Activated naive CD4-positive, alpha-beta T cell treated with anti-CD3 and anti-CD28 coated beads for 36 hours (primary cell): ENCODE data around the gene KRT16. TPM values are rescaled to one million over a fixed set of nuclear protein-coding genes. Genes with fewer than 3 reads are reported as not detected.
A peak's percentile ranks its signal among the peaks of the same experiment; 100 is the strongest.

ENCODE experiments used
- CTCF ChIA-PET: fragments of 350-600 bp; sonication (Branson Sonifier 250); formaldehyde crosslinking; loops from one replicate; lab custom pipeline; 2021; ENCODE audit warnings: antibody characterized with exemption; lab: Charles Lee
- DNase-seq: peaks from one replicate; pipeline ENCODE4 v3.0.0-alpha.2; 2020
- H3K27ac Mint-ChIP-seq: one replicate; pipeline ENCODE4 v1.8.0; 2021; ENCODE audit warnings: mild to moderate bottlenecking, mixed read lengths
- H3K27me3 Mint-ChIP-seq: one replicate; pipeline ENCODE4 v1.8.0; 2021; ENCODE audit warnings: low read depth, mixed read lengths
- H3K36me3 Mint-ChIP-seq: one replicate; pipeline ENCODE4 v1.8.0; 2021; ENCODE audit warnings: low read depth, mixed read lengths
- H3K4me1 Mint-ChIP-seq: one replicate; pipeline ENCODE4 v1.8.0; 2021; ENCODE audit warnings: low read depth, mixed read lengths
- H3K4me3 Mint-ChIP-seq: one replicate; pipeline ENCODE4 v1.8.0; 2021; ENCODE audit warnings: mild to moderate bottlenecking, moderate library complexity, mixed read lengths
- H3K9me3 Mint-ChIP-seq: one replicate; pipeline ENCODE4 v1.8.0; 2021; ENCODE audit warnings: mixed read lengths
- intact Hi-C: fragments of 100-400 bp; cut with micrococcal nuclease; formaldehyde crosslinking; loops from one replicate; pipeline ENCODE4 v1.15.1; 2023
- total RNA-seq, 2 experiments: library from RNA; stranded (reverse); gene quantifications; one replicate each; pipeline ENCODE4 v1.2.3, GENCODE V29; 2021

Gene KRT16
- total RNA-seq, 2 experiments from 2014 or later = not detected

DNA sequence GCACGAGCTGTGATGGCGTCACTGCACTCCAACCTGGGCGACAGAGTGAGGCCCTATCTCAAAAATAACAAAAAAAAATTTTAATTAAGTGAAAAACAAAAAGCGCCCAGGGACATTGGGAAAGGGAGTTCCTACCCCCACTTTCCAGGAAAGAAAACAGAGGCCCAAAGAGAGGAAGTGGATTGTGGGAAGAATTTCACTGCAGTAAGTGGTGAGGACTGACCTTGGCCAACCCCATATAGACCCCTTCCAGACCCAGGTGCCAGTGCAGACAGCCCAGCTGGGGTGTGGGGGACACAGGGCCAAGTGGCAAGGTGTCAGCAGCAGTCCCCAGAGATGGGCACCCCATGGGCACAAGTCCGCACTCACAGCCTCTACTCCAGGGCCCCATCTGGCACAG is 40.9 kb upstream of the KRT16 start:
- CTCF ChIA-PET = interaction anchor here (1.0 to 11.3 kb wide), 3 partner anchors 12 to 104 kb away, joined by 3 to 295 read pairs (median 10); no protein-coding TSS in a partner anchor
- no peak for DNase-seq
- Mint-ChIP-seq H3K4me3 (no peak overlapping the region), H3K4me1 (peaks cover 3% of the 10 kb centered on the region), H3K27me3 (no peaks in the 10 kb centered on the region), H3K27ac (no peak overlapping the region), H3K36me3 (no peaks in the 10 kb centered on the region), H3K9me3 (no peaks in the 10 kb centered on the region)
- intact Hi-C loops = no loop called here

DNA sequence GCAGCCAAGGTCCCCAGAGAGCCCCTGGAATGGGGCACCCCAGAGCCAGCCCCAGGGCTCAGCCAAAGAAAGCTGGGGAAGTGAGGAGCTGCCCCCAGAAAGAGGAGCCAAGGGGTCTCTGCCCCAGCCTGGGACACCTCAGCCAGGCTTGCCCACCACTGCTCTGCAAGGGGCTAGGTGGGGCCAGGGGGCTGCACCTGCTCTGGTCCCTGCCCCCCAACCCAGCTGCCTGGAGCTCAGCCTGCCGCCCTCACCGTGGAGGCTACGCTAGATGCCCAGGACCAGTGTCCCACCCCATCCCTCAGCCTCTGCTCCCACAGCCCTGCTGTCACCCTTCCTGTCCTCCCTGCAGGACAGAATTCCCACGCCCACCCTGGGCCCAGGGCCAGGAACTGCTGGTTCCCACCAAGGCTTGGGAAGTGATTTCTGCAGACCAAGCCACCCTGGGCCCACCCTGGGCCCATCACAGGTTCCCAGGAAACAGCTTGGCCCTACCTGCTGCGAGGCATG is 39.9 kb upstream of the KRT16 start:
- CTCF ChIA-PET = interaction anchor here (2.5 to 11.3 kb wide), 2 partner anchors 13 to 104 kb away, joined by 10 to 295 read pairs; no protein-coding TSS in a partner anchor
- Mint-ChIP-seq H3K27ac (no peak overlapping the region), H3K9me3 (no peaks in the 10 kb centered on the region), H3K36me3 (no peaks in the 10 kb centered on the region), H3K4me1 (peaks cover 8% of the 10 kb centered on the region), H3K4me3 (no peak overlapping the region), H3K27me3 (no peaks in the 10 kb centered on the region)
- DNase-seq = no peak
- intact Hi-C loops = no loop called here

DNA sequence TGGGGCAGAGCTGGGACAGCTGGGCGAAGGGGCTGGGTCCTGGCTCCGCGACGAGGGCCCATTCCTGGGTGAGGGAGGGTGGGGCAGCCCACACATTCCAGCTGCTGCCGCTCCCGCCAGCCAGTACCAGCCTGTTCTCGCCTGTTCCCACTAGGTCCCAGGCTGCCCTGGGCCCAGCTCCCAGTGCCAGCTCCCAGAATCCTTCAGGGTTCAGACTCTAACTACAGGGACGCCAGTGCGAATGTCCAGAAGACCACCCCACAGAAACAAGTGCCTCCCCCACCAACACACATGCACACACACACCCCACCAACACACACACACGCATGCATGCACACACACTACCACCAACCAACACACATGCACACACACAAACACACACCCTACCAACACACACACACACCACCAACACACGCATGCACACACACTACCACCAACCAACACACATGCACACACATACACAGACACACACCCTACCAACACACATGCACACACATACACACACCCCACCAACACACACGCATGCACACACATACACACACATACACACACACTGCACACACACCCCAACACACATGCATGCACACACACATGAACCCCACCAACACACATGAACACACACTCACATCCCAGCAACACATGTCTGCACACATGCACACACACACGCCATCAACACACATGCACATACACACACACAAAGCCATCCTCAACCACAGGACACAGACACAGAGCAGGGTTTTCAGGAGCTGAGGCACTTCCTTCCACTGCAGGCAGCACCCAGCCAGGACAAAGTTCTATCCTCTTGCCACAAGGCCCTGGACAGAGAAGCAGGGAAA is 39.3 kb upstream of the KRT16 start:
- Mint-ChIP-seq H3K9me3 (no peaks in the 10 kb centered on the region), H3K4me3 (no peak overlapping the region), H3K27ac (no peak overlapping the region), H3K36me3 (no peaks in the 10 kb centered on the region), H3K4me1 (peaks cover 8% of the 10 kb centered on the region), H3K27me3 (no peaks in the 10 kb centered on the region)
- CTCF ChIA-PET = interaction anchor here (0.8 to 11.3 kb wide), 5 partner anchors 14 to 212 kb away, joined by 3 to 295 read pairs (median 10); no protein-coding TSS in a partner anchor
- intact Hi-C loops = no loop called here
- no peak for DNase-seq

DNA sequence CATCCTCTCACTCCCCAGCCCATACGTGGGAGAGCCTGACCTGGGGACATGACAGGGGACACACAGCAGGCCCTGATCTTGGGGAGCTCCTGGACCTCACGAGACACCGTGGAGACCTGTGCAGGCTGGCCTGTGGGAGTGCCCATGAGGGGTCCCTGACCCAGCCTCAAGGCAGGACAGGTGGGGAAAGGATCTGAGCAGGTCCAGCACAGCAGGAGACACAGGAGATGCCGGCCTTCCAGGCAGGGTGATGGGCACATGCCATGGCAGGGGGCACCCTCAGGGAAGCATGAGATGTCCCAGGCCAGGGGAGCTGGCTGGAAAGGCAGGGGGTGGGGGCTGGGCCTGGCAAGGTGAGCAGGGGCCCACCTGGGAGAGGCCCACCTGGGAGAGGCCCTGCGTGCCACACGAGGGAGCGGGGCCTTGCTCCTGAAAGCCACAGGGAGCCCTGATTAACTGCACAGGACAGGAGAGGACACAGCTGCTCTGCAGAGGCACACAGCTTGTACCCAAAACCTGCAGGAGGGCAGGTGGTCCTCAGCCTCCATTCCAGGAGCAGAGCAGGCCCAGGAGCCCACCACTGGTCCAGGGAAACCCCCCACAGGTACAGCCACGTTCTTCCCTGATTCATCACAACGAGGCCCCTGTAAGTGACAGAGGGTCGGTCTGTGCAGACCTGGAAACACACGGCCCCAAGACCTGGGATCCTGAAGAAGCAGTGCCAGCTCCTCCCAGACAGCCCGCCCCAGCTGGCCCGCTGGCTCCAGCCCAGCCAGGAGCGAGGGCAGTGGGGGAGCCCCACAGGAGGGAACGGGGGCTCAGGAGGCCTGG is 38.4 kb upstream of the KRT16 start:
- intact Hi-C loops = no loop called here
- Mint-ChIP-seq H3K4me3 (no peak overlapping the region), H3K36me3 (no peaks in the 10 kb centered on the region), H3K9me3 (no peaks in the 10 kb centered on the region), H3K4me1 (peaks cover 8% of the 10 kb centered on the region), H3K27ac (no peak overlapping the region), H3K27me3 (no peaks in the 10 kb centered on the region)
- CTCF ChIA-PET = interaction anchor here (0.8 to 11.3 kb wide), 4 partner anchors 15 to 211 kb away, joined by 3 to 295 read pairs (median 64); no protein-coding TSS in a partner anchor
- DNase-seq = no peak

DNA sequence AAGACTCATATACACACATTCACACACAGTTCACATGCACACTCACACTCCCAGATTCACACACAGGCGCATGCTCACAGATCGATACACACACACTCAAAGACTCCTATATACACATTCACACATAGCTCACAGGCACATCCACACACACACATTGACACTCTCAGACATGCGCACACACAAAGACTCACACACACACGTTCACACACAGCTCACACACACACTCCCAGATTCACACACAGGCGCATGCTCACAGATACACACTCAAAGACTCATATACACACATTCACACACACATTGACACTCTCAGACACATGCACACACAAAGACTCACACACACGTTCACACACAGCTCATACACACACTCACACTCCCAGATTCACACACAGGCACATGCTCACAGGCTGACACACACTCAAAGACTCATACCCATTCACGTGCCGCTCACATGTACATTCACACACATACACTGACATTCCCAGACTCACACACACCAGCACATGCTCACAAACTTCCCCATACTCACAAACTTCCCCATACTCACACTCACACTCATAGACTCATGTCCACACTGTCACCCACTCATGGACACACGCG is 37.5 kb upstream of the KRT16 start:
- Mint-ChIP-seq H3K36me3 (no peaks in the 10 kb centered on the region), H3K4me3 (no peak overlapping the region), H3K27ac (no peak overlapping the region), H3K9me3 (no peaks in the 10 kb centered on the region), H3K27me3 (no peaks in the 10 kb centered on the region), H3K4me1 (peaks cover 8% of the 10 kb centered on the region)
- DNase-seq = no peak
- intact Hi-C loops = loop anchor here (2.0 to 5.0 kb wide), 5 partner anchors 328 to 1028 kb away; no protein-coding TSS in a partner anchor
- CTCF ChIA-PET = interaction anchor here (0.6 to 11.3 kb wide), 6 partner anchors 16 to 793 kb away, joined by 3 to 295 read pairs (median 7); no protein-coding TSS in a partner anchor

DNA sequence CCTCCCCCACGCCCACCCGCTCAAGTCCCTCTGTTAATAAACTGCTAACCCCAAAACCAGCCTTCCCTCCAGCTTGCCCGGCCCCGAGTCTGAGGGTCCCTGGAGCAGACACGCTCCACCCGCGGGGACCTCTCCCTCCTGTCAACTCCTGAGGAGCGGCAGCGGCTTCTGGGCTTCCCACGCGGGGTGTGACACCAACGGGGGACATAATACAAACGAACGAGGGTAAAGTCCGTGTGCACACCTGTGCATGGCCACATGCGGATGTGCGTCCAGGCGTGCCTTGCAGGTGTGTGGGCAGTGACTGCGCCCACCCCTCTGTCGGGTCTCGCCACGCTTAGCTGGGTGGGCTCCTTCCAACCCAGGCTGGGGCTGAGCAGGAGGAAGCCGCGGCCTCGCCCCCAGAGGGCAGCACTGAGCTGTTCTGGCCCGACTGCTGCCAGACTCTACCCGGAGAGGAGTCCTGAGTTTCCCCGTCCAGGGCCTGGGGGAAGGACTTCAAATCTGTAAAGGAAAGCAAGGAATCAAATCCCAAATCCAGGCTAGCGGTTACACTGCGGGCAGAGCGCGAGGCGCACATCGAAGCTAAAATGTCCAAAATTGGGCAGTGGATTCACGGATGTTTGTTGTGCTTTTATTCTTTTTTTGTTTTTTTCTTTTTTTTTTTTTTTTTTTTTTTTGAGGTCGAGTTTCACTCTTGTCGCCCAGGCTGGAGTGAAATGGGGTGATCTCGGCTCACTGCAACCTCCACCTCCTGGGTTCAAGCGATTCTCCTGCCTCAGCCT is 36.0 kb upstream of the KRT16 start:
- Mint-ChIP-seq H3K9me3 (no peaks in the 10 kb centered on the region), H3K4me3 (peak overlapping the region; percentile 43), H3K27ac (no peak overlapping the region), H3K36me3 (no peaks in the 10 kb centered on the region), H3K4me1 (peaks cover 8% of the 10 kb centered on the region), H3K27me3 (no peaks in the 10 kb centered on the region)
- CTCF ChIA-PET = interaction anchor here (0.6 to 11.3 kb wide), 40 partner anchors 9 to 1020 kb away, joined by 3 to 295 read pairs (median 4); partner anchors contain the start of gene EIF1
- peak; percentile 89 for DNase-seq
- intact Hi-C loops = loop anchor here (1.0 to 5.0 kb wide), 9 partner anchors 14 to 1026 kb away; no protein-coding TSS in a partner anchor

DNA sequence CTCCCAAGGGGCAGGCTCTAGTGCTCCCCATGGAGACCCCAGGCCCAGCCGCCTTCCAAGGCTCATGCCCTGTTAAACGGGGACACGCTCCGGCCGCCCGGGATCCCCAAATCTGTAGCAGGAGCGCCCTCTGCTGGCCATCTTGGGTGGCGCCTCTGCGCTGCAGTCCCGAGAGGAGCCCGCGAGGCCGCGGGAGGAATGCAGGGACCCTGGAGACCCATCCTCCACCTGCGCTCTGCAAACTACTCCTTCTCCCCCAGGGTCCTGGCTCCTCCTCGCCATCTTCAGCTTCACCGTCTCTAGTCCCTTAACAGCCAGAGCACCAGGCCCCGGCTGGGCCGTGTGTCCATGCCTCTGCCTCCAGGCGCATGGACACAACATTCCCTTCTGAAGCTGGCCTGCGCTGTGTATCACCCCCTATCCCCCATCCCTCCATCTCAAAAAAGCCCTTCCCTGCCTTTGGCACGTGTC is 35.4 kb upstream of the KRT16 start:
- Mint-ChIP-seq H3K27me3 (no peaks in the 10 kb centered on the region), H3K4me1 (peaks cover 8% of the 10 kb centered on the region), H3K4me3 (peak overlapping the region; percentile 43), H3K27ac (no peak overlapping the region), H3K36me3 (no peaks in the 10 kb centered on the region), H3K9me3 (no peaks in the 10 kb centered on the region)
- intact Hi-C loops = loop anchor here (1.0 to 5.0 kb wide), 9 partner anchors 14 to 1026 kb away; no protein-coding TSS in a partner anchor
- CTCF ChIA-PET = interaction anchor here (0.6 to 11.3 kb wide), 31 partner anchors 9 to 1019 kb away, joined by 3 to 295 read pairs (median 4); partner anchors contain the start of gene EIF1
- DNase-seq = peak; percentile 93

DNA sequence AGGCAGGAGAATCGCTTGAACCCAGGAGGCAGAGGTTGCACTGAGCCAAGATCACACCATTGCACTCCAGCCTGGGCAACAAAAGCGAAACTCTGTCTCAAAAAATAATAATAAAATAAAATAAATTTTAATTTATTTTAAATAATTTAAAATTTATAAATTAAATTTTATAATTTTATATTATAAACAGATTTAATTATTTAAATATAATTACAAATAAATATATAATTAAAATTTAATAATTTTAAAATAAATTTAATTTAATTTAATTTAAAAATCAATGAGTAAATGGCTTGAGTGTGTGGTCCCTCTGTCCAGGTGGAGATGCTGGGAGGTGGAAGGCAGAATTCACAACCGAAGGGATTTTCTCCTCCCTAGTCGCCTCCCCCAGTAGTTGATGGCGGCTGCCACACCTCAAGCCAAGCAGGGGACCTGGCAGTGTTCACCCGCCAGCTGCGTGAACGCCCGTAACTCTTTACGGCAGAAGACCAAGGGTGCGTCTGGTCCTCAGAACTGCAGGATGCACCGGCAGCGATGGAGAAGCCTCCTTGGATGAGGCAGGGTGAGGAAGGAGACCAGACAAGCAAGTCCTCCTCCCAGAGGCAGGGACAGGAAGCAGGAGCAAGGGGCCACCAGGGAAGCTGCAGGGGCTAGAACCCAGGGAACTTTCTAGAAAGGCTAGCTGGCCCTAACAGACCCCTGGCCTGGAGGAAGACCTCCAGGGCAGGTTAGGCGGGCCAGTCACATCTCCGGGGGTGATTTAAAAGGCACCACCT is 34.7 kb upstream of the KRT16 start:
- no peaks in the 10 kb centered on the region for H3K36me3 Mint-ChIP-seq
- H3K27ac Mint-ChIP-seq = no peak overlapping the region
- intact Hi-C loops = loop anchor here (5.0 kb wide), 3 partner anchors 325 to 1025 kb away; no protein-coding TSS in a partner anchor
- no peaks in the 10 kb centered on the region for H3K27me3 Mint-ChIP-seq
- H3K9me3 Mint-ChIP-seq = no peaks in the 10 kb centered on the region
- H3K4me3 Mint-ChIP-seq = no peak overlapping the region
- no peak for DNase-seq
- CTCF ChIA-PET = interaction anchor here (0.7 to 11.3 kb wide), 10 partner anchors 8 to 290 kb away, joined by 3 to 295 read pairs (median 5); no protein-coding TSS in a partner anchor
- peaks cover 8% of the 10 kb centered on the region for H3K4me1 Mint-ChIP-seq

DNA sequence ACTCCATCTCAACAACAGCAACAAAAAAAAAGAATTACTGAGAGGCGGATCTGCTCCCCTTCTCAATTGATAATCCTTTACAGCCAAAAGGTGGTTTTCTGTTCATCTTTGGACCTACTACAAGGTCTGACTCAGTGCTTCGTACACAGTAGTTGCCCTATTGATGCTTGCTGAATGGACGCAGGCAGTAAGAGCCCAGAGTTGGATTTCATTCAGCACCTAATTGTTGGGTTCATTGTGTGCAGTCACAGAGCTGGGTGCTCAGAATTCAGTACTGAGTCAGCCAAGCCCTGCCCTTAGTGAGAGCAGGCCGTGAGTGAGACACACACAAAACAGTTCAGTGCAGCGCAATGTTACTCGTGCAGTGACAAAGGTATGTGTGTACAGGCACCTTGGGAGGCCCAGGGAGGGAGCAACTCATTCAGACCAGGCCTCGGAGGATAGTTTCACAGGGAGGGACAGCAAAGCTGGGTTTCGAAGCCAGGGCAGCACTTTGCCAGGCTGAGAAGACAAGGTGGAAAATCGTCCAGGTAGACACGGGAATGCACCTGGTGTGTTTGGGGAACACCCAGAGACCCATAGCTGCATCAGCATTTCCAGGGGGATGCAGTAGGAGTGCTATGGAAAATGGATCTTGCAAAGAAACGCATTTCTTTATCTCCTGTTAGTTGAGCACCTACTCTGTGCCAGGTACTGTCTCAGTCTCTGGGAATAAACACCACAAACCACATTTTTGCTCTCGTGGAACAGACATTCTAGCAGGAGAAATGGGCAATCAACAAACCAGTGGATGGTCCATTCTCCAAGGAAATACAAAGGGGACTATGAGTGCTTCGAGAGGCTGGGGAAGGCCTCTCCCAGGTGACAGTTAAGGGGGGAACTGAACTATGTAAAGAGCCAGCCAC is 29.9 kb upstream of the KRT16 start:
- intact Hi-C loops = no loop called here
- Mint-ChIP-seq H3K27ac (no peak overlapping the region), H3K4me3 (no peak overlapping the region), H3K9me3 (no peaks in the 10 kb centered on the region), H3K36me3 (no peaks in the 10 kb centered on the region), H3K4me1 (no peaks in the 10 kb centered on the region), H3K27me3 (no peaks in the 10 kb centered on the region)
- DNase-seq = no peak
- CTCF ChIA-PET = interaction anchor here (0.9 to 2.8 kb wide), 3 partner anchors 20 to 93 kb away, joined by 4 to 13 read pairs (median 5); no protein-coding TSS in a partner anchor
